ENCODE measurements around the gene PHOSPHO1.

Gene PHOSPHO1

GRCh38 chr17:49241040-49241439 lies 10.5 kb upstream of the PHOSPHO1 start:
- no peak overlapping the region for H3K27ac ChIP-seq
- TF ChIP-seq, protein P1, sequence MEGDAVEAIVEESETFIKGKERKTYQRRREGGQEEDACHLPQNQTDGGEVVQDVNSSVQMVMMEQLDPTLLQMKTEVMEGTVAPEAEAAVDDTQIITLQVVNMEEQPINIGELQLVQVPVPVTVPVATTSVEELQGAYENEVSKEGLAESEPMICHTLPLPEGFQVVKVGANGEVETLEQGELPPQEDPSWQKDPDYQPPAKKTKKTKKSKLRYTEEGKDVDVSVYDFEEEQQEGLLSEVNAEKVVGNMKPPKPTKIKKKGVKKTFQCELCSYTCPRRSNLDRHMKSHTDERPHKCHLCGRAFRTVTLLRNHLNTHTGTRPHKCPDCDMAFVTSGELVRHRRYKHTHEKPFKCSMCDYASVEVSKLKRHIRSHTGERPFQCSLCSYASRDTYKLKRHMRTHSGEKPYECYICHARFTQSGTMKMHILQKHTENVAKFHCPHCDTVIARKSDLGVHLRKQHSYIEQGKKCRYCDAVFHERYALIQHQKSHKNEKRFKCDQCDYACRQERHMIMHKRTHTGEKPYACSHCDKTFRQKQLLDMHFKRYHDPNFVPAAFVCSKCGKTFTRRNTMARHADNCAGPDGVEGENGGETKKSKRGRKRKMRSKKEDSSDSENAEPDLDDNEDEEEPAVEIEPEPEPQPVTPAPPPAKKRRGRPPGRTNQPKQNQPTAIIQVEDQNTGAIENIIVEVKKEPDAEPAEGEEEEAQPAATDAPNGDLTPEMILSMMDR (IDR thresholded peaks at IDR 0.05) = no peak
- no peak for TF ChIP-seq ZFX (IDR thresholded peaks at IDR 0.05; ENCODE audit: borderline replicate concordance)

GRCh38 chr17:49240619-49241018 lies 10.0 kb upstream of the PHOSPHO1 start:
- H3K27ac ChIP-seq = no peak overlapping the region
- TF ChIP-seq ZFX (IDR thresholded peaks at IDR 0.05; ENCODE audit: borderline replicate concordance) = no peak
- TF ChIP-seq, protein P1 (IDR thresholded peaks at IDR 0.05) = no peak

DNA sequence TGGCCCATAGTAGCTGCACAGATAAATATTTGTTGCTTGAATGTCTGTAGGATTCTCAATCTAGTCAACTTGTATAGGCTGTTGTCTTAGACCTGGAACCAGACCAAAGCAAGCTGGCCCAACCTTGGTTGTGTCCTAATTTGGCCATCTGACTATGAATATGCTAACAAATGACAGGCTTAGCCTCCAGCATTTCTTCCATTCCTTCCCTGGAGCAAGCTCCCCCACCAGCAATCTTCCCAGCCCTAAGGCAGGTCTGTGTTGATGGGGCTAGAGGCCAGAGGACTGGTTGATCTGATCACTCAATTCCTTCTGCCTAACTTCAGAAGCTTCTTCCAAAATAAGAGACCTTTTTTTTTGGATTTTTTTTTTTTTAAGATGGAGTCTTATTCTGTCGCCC lies 9.4 kb upstream of the PHOSPHO1 start:
- H3K27ac ChIP-seq = no peak overlapping the region
- TF ChIP-seq, protein P1 (IDR thresholded peaks at IDR 0.05) = no peak
- no peak for TF ChIP-seq ZFX (IDR thresholded peaks at IDR 0.05; ENCODE audit: borderline replicate concordance)

- TF ChIP-seq, protein P1 (IDR thresholded peaks at IDR 0.05) = no peak
- no peak for TF ChIP-seq ZFX (IDR thresholded peaks at IDR 0.05; ENCODE audit: borderline replicate concordance)
- H3K27ac ChIP-seq = no peak overlapping the region
Observed at GRCh38 chr17:49235896-49236295, 5.3 kb upstream of the PHOSPHO1 start.

DNA sequence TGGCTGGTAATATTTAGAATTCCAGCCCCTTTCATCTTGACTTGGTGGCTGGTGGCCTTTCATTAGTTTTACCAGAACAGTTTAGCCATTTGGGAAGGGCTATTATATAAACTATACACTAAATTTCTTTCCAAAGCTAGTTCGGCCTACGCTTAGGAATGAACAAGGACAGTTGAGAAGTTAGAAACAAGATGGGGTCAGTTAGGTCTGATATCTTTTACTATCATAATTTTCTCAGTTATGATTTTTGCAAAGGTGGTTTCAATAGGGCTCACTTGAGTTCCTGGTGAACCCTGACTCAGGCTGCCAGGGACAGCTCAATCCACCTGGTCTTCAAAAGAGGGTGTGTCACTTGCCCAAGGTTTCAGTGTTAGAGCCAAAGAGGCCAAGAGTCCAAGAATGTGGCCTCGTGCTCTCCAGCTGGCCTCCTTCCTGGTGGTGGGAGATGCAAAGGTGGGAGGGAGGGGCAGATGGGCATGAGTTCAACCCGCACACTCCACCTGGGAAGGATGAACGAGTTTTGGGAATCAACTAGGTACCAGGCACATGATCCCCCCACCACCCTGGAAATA lies 4.0 kb upstream of the PHOSPHO1 start:
- no peak overlapping the region for H3K27ac ChIP-seq
- TF ChIP-seq, protein P1 (IDR thresholded peaks at IDR 0.05) = no peak
- no peak for TF ChIP-seq ZFX (IDR thresholded peaks at IDR 0.05; ENCODE audit: borderline replicate concordance)

GRCh38 chr17:49231563-49231894 lies 942 bp upstream of the PHOSPHO1 start:
- no peak for TF ChIP-seq ZFX (IDR thresholded peaks at IDR 0.05; ENCODE audit: borderline replicate concordance)
- TF ChIP-seq, protein P1 (IDR thresholded peaks at IDR 0.05) = no peak
- H3K27ac ChIP-seq = no peak overlapping the region

DNA sequence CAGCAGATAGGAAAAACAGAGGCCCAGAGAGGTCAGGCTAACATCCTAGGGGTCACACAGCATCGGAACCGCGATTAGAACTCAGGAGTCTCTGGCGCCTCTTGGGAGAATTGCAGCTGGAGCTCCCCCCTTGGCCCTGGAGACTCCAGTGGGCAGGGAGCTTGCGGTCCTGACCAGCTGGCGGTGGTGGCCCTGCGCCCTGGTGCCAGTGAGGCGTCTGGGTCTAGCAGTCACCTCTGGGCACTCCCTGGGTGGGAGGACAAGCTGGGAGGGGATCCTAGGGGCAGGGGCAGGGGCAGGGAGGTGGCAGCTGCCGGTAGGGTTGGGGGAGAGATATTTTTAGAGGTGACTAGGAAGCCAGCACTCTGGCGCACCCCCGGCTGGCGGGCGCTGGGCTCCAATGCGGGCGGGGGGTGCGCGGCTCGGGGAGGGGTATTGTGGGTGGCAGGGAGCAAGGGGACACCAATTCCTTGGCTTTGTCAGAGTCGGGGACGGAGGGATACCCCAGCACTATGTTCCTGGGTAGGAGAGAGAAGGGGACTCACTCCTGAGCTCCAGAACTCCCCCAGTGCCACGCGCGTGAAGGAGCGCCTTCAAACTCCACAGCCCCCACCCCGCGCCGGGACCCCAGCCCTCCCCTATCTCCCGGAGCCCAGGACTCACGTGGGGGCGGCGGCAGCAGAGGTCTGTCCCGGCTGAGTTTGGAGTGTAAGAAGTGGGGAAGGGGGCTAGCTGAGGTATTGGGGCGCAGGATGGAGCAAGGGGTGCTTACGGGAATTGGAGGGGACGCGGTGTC lies 584 bp downstream of the PHOSPHO1 start:
- no peak overlapping the region for H3K27ac ChIP-seq
- TF ChIP-seq, protein P1 (IDR thresholded peaks at IDR 0.05) = no peak
- no peak for TF ChIP-seq ZFX (IDR thresholded peaks at IDR 0.05; ENCODE audit: borderline replicate concordance)
